ENCODE data around the gene VCL. TPM values are rescaled to one million over a fixed set of nuclear protein-coding genes. Genes with fewer than 3 reads are reported as not detected.

Gene VCL
- total RNA-seq, 1 experiment from 2014 or later, result 106 TPM

- TSS peak; percentile 4 for BruUV-seq (replicated peaks)
- H3K4me3 ChIP-seq (replicated peaks in 1 of 2; ENCODE audit: low read depth in 1 of 2, low read length in 2 of 2), result no peak overlapping the region
- peaks cover 85% of the 10 kb centered on the region for H3K79me2 ChIP-seq (ENCODE audit: insufficient read depth, low read length)
- ChIA-PET RAD21 (ENCODE audit: low non-redundant PET in 1 of 2, low total read pairs in 2 of 2, uncharacterized antibody in 2 of 2, unreplicated experiment in 2 of 2) (no interaction called here), CTCF (no interaction called here), POLR2A (no interaction called here)
- no peak overlapping the region for H2AFZ ChIP-seq (ENCODE audit: low read depth, low read length, poor library complexity, severe bottlenecking)
- TF ChIP-seq MAX (IDR thresholded peaks at IDR 0.05), result no peak
- peaks cover 5 to 15% of the 10 kb centered on the region in 2 experiments; a peak in 3 of 4 replicates for H3K36me3 ChIP-seq (ENCODE audit: control insufficient read depth in 1 of 2, insufficient read depth in 2 of 2, low read length in 2 of 2)
- intact Hi-C loops (cut with micrococcal nuclease), result no loop called here
- peaks cover 16 to 37% of the 10 kb centered on the region in 2 experiments for H3K4me1 ChIP-seq (ENCODE audit: control insufficient read depth in 1 of 2, insufficient read depth in 2 of 2, low read length in 2 of 2)
- no peaks in the 10 kb centered on the region for H3K9me2 ChIP-seq (ENCODE audit: insufficient read depth)
- H3K27me3 ChIP-seq (ENCODE audit: insufficient read depth, low read length), result no peaks in the 10 kb centered on the region
- no peak overlapping the region for H3K27ac ChIP-seq (ENCODE audit: low read depth, low read length)
- ATAC-seq, result no peak
- H3K9me3 ChIP-seq (ENCODE audit: control insufficient read depth in 1 of 2, insufficient read depth in 1 of 2, low read depth in 1 of 2, low read length in 2 of 2), result no peaks in the 10 kb centered on the region
- peak overlapping the region; percentile 2; the same call in 1 of the 2 replicates for H3K4me2 ChIP-seq (ENCODE audit: low read length)
- no peak for DNase-seq (ENCODE audit: low read depth, low spot score)
- peaks cover 4% of the 10 kb centered on the region; the same call in 1 of the 2 replicates for H4K20me1 ChIP-seq (ENCODE audit: insufficient read depth)
- H3K9ac ChIP-seq (ENCODE audit: low read length), result no peak overlapping the region
Measured at GRCh38 chr10:74047304-74047703, 49.4 kb downstream of the VCL start.

- Histone ChIP-seq H4K20me1 (ENCODE audit: insufficient read depth) (peaks cover 4% of the 10 kb centered on the region; the same call in 1 of the 2 replicates), H3K9me2 (ENCODE audit: insufficient read depth) (no peaks in the 10 kb centered on the region), H3K4me1 (ENCODE audit: control insufficient read depth in 1 of 2, insufficient read depth in 2 of 2, low read length in 2 of 2) (peaks cover 16 to 39% of the 10 kb centered on the region in 2 experiments), H3K9me3 (ENCODE audit: control insufficient read depth in 1 of 2, insufficient read depth in 1 of 2, low read depth in 1 of 2, low read length in 2 of 2) (no peaks in the 10 kb centered on the region), H3K36me3 (ENCODE audit: control insufficient read depth in 1 of 2, insufficient read depth in 2 of 2, low read length in 2 of 2) (peaks cover 5 to 15% of the 10 kb centered on the region in 2 experiments; a peak in 3 of 4 replicates), H3K27me3 (ENCODE audit: insufficient read depth, low read length) (no peaks in the 10 kb centered on the region), H3K4me3 (replicated peaks in 1 of 2; ENCODE audit: low read depth in 1 of 2, low read length in 2 of 2) (no peak overlapping the region), H3K4me2 (ENCODE audit: low read length) (peak overlapping the region; percentile 2; the same call in 1 of the 2 replicates), H3K79me2 (ENCODE audit: insufficient read depth, low read length) (peaks cover 85% of the 10 kb centered on the region), H3K27ac (ENCODE audit: low read depth, low read length) (no peak overlapping the region), H2AFZ (ENCODE audit: low read depth, low read length, poor library complexity, severe bottlenecking) (no peak overlapping the region), H3K9ac (ENCODE audit: low read length) (no peak overlapping the region)
- DNase-seq (ENCODE audit: low read depth, low spot score) (no peak), ATAC-seq (no peak; the same call in 1 of the 2 replicates)
- intact Hi-C loops (cut with micrococcal nuclease), result no loop called here
- BruUV-seq (replicated peaks), result no TSS peak
- ChIA-PET POLR2A (no interaction called here), CTCF (no interaction called here), RAD21 (ENCODE audit: low non-redundant PET in 1 of 2, low total read pairs in 2 of 2, uncharacterized antibody in 2 of 2, unreplicated experiment in 2 of 2) (no interaction called here)
- TF ChIP-seq CEBPB (IDR thresholded peaks at IDR 0.05; ENCODE audit: low read depth) (peak; percentile 85), ZNF274 (IDR thresholded peaks at IDR 0.05; ENCODE audit: low read depth, low read length) (no peak)
Measured at GRCh38 chr10:74047871-74048270, 50.0 kb downstream of the VCL start.

Measured in HCT116 (cell line).